ENCODE results near the gene CASP9. TPM values are rescaled to one million over a fixed set of nuclear protein-coding genes. Genes with fewer than 3 reads are reported as not detected.
A peak's percentile ranks its signal among the peaks of the same experiment; 100 is the strongest.
"Not testable (repeated sequence)": the region's sequence is repeated elsewhere in the genome, so short reads cannot be mapped to it uniquely, and the experiment has no call there.

CASP9 gene
- total RNA-seq, 4 donors from 2014 or later: 4.9 to 8.5 (median 6.5) TPM

DNA sequence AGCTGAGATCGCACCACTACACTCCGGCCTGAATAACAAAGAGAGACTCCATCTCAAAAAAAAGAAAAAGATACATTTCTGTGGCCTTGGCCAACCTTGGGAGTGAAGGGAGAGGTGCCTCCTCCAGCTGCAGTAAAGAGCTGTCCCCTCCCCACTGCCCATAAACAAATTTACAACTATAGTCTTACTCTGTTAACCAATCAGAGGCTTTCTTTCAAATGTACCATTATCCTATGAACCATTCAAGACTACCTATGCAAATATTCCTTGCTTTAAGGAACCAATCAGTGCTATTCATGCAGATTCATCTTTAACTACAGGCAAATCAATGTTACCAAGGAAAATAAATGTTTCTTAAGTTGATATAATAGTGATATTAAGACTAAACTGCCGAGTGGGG lies 47.1 kb downstream of the CASP9 start:
- H3K4me3 ChIP-seq (ENCODE audit: low read depth, poor library complexity, severe bottlenecking): no peak overlapping the region
- no peak for TF ChIP-seq CTCF (IDR thresholded peaks at IDR 0.05)
- TF ChIP-seq POLR2A (IDR thresholded peaks at IDR 0.05): no peak
- WGBS, 2 donors: 92 to 94% methylated on average over 3 of the region's 3 CpGs
- intact Hi-C loops (cut with DNase I; ENCODE audit: low total_unique reads): no loop called here
- no peak for DNase-seq (ENCODE audit: low spot score in 2 of 2)

DNA sequence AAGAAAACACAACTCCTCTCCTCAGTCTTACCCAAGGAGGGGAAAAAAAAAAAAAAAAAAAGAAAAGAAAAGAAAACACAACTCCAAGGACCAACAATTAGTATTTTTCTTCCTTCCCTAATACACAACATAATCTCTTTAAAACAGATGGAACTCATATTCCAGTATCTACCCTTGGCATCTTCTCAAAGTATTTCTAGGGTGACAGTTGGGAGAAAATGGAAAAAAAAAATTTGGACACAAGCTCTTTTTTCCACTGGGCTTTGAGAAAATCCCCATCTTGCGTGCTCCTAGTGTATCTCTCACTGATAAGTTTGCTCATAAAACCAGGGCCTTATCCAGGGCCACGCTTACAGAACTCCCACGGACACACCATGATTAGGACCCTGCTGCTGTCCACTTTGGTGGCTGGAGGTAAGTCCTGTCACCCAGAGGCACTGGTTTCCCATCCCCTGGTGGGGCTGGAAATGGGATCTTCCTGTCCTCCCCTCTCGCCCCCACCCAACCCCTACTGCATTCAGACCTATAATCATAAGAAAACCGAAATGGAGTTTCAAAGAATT lies 48.2 kb downstream of the CASP9 start, which contains the start of gene CELA2B:
Gene CELA2B (plus strand): TSS at position 353 of the 563 bp plus-strand sequence. CDS start 22 bp downstream, at position 375.
- DNase-seq (ENCODE audit: low spot score in 2 of 2): no peak
- 65 to 79% methylated on average over 5 of the region's 5 CpGs for WGBS, 2 donors
- intact Hi-C loops (cut with DNase I; ENCODE audit: low total_unique reads): no loop called here
- no peak for TF ChIP-seq POLR2A (IDR thresholded peaks at IDR 0.05)
- no peak for TF ChIP-seq CTCF (IDR thresholded peaks at IDR 0.05)
- no peak within 1 kb of the TSS for H3K4me3 ChIP-seq (ENCODE audit: low read depth, poor library complexity, severe bottlenecking)

DNA sequence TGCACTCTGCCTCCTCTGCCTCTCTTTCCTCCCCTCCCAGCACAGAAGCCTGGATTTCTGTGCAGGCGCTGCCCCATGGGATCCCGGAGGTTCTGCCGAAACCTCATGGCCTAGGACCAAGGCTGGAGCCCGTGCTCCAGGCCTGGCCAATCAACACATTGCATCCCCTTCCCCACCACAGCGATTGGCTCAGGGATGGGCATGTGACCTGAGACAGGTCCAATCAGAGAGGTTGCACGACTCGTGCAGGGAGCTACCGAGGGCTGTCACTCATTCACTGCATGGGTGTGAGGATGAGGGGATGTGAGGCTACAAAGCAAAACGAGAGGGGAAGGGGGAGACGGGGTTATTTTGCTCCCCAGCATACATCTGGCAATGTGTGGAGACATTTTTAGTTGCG lies 51.4 kb downstream of the CASP9 start:
- TF ChIP-seq CTCF (IDR thresholded peaks at IDR 0.05) (no peak), POLR2A (IDR thresholded peaks at IDR 0.05) (no peak)
- intact Hi-C loops (cut with DNase I; ENCODE audit: low total_unique reads): no loop called here
- no peak for DNase-seq (ENCODE audit: low spot score in 2 of 2)
- 76 to 79% methylated on average over 11 of the region's 11 CpGs for WGBS, 2 donors
- H3K4me3 ChIP-seq (ENCODE audit: low read depth, poor library complexity, severe bottlenecking): no peak overlapping the region

DNA sequence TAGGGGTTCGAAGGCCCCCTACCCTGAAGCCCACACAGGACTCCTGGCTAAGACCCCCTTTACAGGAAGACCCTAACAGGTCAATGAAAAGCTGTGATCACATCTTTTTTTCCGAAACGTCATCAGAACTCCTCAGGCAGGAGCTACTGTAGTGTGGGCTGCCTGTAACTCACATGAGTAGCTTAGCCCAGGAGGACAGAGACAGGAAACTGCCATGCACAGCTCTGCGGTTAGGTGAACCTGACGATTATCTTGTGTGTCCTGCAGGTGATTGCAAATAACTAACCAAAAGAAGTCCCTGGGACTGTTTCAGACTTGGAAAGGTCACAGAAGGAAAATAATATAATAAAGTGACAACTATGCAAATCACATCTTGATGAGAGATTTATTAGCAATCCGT lies 52.3 kb downstream of the CASP9 start:
- H3K4me3 ChIP-seq (ENCODE audit: low read depth, poor library complexity, severe bottlenecking); DNase-seq (ENCODE audit: low spot score in 2 of 2); intact Hi-C loops (cut with DNase I; ENCODE audit: low total_unique reads): not testable (repeated sequence)
- WGBS, 2 donors: 77 to 78% methylated on average over 6 of the region's 6 CpGs

- DNase-seq (ENCODE audit: low spot score in 2 of 2); H3K4me3 ChIP-seq (ENCODE audit: low read depth, poor library complexity, severe bottlenecking); intact Hi-C loops (cut with DNase I; ENCODE audit: low total_unique reads): not testable (repeated sequence)
- WGBS, 2 donors: 89 to 97% methylated on average over 5 of the region's 5 CpGs
Observed at GRCh38 chr1:15471067-15471466, 52.9 kb downstream of the CASP9 start.

DNA sequence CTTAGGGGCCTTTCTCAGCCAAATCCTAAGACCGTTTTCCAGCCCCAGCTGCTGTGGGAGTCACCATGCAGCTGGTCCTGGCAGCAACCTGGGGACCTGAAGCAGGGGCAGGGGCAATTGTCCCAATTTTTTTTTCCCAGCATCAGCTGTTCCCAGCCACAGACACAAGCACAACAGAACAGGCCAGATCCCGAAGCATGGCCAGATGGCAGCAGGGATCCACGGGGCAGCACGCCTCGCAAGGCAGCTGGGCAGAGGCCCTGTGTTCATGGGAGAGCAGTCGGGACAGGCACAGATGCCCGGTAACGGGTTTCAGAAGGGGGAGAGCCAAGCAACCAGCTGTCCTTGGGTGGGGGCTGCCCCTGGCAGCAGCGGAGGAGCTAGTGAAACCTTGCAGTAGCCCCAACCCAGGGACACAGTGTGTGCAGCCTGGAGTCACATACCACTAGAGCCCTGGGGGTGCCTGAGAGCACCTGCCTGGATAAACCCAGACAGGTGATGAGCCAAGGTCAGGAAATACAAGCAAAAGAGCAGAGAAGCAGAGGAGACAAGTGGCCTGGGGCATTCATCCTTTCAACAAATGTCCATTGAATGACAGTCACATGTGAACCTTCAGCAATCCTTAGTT lies 54.1 kb downstream of the CASP9 start:
- intact Hi-C loops (cut with DNase I; ENCODE audit: low total_unique reads); H3K4me3 ChIP-seq (ENCODE audit: low read depth, poor library complexity, severe bottlenecking): not testable (repeated sequence)
- DNase-seq (ENCODE audit: low spot score in 2 of 2): peak in 1 of 2 donors; percentile 45
- WGBS, 2 donors: 76 to 80% methylated on average over 9 of the region's 9 CpGs

GRCh38 chr1:15469361-15469760 lies 54.7 kb downstream of the CASP9 start:
- WGBS, 2 donors: 46 to 58% methylated on average over 3 of the region's 3 CpGs
- TF ChIP-seq CTCF (IDR thresholded peaks at IDR 0.05): no peak
- no peak overlapping the region for H3K4me3 ChIP-seq (ENCODE audit: low read depth, poor library complexity, severe bottlenecking)
- no peak for DNase-seq (ENCODE audit: low spot score in 2 of 2)
- intact Hi-C loops (cut with DNase I; ENCODE audit: low total_unique reads): no loop called here

Data from lower leg skin (tissue), 4 donors.